Mesenteric fat pad (tissue), 1 donor: Measurements from ENCODE around the gene NARF. TPM values are rescaled to one million over a fixed set of nuclear protein-coding genes. Genes with fewer than 3 reads are reported as not detected.
"Not testable (repeated sequence)": the region's sequence is repeated elsewhere in the genome, so short reads cannot be mapped to it uniquely, and the experiment has no call there.

ENCODE experiments used
- DNase-seq: peaks from one replicate; pipeline ENCODE4 v3.0.0-alpha.2; 2020; ENCODE audit warnings: low spot score
- long read RNA-seq: library from polyadenylated mRNA; unstranded; transcript quantifications from one replicate; pipeline ENCODE4 v2.0.0, GENCODE V29; 2020
- total RNA-seq: library from RNA; stranded (reverse); fragmentation: NEBNext Ultra II Directional; extraction: Animal tissue kit (Norgen Biotek cat#: 25700); gene quantifications from one replicate; pipeline ENCODE4 v1.2.1, GENCODE V29; 2021
- donor health status: DM: yes; HTN: yes; CAD: no.

Gene NARF
- total RNA-seq = 57.3 TPM
- long read RNA-seq, transcript NARF-204 (11 exons, 1,766 nt) = minor isoform, 16 of 294 reads
- long read RNA-seq, transcript NARF-209 (10 exons, 2,598 nt) = minor isoform, 7 of 294 reads
- long read RNA-seq, transcript NARF-201 (11 exons, 3,949 nt) = major isoform, 184 of 294 reads
- long read RNA-seq, transcript NARF-217 (7 exons, 785 nt) = minor isoform, 5 of 294 reads
- long read RNA-seq, partial matches to known transcripts = 15 of 294 reads
- long read RNA-seq, other reads (novel, unspliced or antisense) = 62 of 294 reads

DNA sequence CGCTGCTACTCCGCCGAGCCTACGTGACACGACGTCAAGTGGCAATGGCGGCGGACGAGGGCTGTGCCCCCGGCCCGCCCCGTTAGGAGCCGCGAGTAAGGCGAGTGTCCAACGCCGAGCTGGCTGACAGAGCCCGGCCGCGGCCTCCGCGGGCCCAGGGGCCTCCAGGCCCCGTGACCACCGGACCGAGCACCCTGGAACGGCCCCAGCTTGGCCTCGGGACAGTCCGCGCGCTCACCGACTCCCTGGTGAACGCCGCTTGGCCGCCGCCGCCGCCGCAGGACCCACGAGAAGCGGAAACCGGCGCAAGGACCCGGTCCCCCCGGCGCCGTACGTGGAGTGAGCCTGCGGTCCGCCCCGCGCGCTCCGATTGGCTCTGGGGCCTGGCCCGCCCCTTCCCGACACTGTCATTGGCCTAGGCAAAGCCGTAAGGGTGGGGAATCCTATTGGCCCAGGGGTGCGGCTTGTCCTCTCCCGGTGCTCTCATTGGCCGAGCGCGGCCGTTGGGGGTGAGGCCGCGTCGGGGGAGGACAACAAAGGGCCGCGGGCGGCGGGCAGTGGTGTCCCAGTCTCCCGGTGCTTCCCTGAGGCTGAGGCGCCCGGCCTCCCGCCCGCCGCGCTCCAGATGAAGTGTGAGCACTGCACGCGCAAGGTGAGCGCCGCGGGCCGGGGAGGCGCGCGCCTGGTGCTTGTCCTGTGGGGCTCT, at the start of gene NARF:
Gene NARF (plus strand): TSS at position 563 of the 706 bp plus-strand sequence. CDS start 63 bp downstream, at position 626.
- peak; percentile 99 for DNase-seq

DNA sequence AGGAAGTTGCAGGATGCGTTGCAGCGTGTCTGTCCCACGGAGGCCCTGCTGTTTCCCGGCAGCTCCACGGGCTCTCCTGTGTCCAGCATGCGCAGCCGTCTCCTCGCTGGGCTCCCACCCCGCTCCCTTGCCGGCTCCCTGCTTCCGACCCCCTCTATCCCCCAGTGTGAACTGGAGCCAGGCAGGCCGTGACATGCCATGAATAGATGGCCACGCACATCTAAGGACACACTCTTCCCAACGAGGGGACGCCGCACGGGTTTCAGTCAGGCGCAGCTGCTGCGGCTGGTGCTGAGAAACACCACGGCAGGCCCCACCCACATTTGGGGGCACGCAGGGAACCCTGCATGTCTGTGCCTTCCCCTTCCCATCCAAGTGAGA, 49.6 kb upstream of the NARF start:
- no peak for DNase-seq

DNA sequence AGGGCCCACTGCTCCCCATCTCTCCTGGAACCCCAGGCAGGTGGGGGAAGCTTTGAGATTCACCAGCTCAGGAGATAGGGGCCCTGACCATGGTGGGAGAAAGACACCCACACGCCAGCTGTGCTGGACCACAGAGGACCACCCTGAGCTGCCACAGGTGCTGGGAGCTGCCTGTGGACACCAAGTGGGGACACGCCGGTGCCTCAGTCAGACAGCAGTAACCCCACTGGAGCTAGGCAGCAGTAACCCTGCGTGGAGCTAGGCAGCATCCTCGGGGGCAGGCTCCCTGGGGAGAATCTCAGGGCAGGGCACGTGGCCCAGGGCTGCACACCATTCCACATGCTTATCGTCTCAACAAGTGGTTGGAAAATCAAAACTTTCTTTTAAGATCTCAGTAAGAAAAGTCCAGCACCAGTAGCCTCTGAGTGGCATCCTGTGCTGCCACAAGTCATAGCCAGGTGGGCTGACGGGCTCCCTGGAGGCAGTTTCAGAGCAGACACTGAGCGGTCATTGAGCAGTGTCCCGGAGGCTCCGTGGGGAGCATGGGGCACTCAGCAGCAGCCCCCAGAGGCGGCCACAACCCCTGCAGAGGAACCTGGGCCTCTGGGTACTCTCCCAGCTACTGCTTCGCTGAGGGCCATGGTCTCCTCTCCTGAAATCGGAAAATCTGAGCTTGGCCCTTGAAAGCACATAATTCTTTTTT, 48.4 kb upstream of the NARF start:
- no peak for DNase-seq

DNA sequence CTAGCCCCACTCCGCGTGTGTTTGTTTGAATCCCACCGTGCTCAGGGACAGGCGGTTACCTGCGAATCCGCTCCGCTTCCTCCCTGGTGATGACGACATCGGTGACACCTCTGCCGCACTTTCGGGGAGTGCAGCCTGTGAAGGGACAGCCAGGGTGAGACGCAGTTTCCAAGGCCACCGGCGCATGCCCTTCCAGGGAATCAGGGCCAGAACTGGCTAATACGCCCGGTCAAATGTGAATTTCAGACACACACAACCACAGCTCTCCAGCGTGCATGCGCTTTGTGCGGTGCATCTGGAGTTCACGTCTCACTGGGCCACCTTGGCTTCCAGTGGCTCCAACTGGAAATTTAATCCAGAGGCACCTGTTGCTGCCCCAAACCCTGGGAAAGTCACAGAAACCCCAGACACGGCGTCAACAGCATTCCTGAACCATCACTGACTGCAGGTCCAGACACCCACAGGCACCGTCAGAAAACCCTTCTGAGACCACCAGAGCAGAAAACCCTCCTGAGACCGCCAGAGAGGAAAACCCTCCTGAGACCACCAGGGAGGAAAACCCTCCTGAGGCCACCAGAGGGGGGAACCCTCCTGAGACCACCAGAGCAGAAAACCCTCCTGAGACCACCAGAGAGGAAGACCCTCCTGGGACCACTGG, 47.0 kb upstream of the NARF start:
- DNase-seq = no peak

DNA sequence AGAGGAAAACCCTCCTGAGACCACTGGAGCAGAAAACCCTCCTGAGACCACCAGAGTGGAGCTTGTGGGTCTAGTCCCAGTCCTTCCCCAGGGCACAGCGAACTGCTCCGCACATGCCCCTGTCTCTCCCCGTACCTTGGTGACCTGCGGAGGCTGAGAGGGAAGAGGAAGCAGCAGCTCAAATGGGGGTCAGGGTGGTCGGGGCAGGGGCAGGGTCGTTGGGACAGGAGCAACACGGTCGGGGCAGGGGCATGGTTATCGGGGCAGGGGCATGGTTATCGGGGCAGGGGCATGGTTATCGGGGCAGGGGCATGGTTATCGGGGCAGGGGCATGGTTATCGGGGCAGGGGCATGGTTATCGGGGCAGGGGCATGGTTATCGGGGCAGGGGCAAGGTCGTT, 46.5 kb upstream of the NARF start:
- DNase-seq = not testable (repeated sequence)

DNA sequence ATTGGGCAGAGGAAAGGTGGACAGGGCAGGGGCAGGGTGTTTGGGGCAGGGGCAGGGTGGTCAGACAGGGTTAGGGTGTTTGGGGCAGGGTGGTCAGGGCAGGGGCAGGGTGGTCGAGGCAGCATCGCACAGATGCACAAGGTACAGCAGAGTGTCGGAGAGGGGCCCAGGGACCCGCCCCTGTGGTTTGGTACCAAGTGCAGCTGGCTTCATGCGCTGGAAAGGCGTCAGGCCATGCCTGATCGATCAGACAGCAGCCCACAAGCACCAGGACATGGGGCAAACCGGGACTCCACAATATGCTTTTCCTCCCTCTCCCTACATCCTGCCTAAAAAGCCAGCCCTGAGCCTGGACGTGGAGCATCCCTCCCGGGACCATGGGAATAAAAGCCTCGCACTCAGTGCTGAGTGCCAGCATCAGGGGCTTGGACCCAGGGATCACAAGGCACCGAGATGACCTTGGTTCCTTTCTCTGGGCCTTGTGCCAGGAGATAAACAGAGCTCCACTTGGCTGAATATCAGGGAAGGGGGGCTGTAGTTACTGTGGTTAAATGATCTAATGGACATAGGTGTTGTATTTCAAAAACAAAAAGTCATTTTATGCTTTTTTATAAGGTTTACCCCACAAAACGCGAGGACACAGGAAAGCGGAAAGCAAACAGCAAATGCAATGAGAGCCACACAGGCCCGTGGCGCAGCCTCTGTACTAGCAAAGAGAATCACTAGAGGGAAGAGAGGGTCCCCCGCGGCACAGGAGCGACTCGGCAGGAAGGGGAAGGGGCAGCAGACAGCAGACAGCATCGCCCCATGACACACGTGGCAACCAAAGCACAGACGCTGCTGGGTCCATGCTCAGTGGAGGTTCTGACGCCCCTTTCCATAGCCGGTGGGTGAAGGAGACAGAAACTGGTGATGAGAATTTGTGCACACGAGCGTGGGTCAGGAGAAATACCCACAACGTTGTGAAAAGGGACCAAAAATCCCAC, 45.7 kb upstream of the NARF start:
- no peak for DNase-seq

DNA sequence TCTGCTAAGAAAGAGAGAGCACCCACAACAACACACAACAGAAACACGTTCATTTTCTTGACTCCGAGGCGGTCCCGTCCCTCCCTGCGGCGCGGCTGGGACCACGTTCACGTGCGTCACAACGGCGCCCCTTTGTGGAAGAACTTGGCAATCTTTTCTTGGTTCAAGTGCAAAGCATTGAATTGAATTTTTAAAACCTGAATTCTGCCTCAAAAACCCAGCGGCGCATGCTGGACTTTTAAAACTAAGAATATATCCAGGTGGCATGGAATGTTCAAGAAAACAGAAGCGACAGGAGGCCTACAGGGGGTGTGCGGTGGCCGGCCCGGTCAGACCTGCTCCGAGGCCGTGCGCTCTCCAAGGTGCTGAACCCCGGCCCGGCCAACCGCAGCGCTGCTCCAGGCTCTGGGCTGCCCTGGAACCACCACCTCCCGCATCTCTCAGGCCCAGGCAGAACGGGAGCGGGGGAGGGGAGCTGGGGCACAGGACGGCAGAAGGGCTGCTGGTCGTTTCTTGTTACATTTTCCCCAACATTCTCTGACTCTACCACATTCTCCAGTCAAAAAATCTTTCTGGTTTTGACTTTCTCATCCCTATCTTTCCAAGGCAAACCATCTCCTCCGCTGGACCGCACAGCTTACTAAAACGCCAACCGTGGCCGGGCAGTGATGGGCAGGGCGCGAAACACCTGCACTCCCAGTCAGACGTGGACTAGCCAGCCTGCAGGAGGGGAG, 43.8 kb upstream of the NARF start:
- no peak for DNase-seq

DNA sequence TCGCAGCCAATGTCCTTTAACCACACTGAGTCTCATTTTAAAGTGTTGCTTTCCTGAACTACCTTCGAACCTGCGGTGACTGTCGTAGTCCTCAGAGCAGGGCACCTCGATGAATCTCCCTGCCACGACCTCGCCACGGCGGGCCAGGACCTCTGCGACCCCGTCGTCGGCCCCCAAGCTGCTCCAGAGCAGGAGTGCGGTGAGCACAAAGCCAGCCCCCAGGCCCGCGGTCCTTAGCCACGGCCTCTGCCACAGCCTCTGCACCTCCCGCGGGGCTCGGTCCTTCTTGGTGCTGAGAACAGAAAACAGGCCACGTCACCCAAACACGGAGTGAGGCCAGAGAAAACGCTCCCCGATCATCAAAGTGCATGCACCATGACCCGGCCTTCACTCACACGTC, 43.2 kb upstream of the NARF start:
- DNase-seq = no peak

DNA sequence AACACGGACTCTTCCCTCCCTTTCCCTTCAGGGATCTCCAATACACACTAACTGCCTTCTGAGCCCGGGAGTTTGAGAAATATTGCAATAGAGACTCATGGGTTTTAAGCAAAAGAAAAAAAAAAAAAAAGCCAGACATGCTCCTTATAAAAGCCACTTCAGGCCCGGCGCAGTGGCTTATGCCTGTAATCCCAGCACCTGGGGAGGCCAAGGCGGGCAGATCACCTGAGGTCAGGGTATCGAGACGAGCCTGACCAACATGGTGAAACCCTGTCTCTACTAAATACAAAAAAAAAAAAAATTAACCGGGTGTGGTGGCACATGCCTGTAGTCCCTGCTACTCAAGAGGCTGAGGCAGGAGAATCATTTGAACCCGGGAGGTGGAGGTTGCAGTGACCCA, 42.8 kb upstream of the NARF start:
- DNase-seq = no peak

DNA sequence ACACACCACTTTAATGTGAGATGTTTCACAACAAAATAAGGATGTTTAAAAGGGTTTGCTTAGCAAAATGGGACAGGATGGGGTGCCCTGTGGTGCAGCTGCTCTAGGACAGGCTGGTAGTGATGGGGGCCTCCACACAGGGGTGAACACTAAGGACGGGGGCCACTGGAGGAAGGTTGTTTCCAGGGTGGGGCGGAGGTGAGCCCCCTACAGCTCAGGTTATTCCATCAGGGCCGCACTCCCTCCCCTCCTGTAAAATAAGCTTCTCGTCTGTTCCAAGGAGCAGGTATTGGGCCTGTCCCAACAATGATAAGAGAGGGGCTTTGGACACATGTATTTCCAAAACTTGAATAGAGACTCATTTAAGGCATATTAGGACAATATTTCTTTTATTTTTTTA, 42.3 kb upstream of the NARF start:
- DNase-seq = no peak

DNA sequence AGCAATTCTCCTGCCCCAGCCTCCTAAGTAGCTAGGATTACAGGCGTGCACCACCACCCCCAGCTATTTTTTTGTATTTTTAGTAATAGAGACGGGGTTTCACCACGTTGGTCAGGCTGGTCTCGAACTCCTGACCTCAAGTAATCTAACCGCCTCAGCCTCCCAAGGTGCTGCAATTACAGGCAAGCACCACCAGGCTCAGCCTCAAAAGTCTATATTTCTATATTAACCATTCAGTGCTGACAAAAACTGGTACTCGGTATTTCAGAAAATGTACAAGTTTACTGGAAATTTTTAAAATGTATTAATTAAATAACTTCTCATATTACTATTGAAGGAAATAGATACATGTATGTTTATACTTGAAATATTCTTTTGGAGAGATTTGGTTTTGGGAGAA, 41.8 kb upstream of the NARF start:
- no peak for DNase-seq

DNA sequence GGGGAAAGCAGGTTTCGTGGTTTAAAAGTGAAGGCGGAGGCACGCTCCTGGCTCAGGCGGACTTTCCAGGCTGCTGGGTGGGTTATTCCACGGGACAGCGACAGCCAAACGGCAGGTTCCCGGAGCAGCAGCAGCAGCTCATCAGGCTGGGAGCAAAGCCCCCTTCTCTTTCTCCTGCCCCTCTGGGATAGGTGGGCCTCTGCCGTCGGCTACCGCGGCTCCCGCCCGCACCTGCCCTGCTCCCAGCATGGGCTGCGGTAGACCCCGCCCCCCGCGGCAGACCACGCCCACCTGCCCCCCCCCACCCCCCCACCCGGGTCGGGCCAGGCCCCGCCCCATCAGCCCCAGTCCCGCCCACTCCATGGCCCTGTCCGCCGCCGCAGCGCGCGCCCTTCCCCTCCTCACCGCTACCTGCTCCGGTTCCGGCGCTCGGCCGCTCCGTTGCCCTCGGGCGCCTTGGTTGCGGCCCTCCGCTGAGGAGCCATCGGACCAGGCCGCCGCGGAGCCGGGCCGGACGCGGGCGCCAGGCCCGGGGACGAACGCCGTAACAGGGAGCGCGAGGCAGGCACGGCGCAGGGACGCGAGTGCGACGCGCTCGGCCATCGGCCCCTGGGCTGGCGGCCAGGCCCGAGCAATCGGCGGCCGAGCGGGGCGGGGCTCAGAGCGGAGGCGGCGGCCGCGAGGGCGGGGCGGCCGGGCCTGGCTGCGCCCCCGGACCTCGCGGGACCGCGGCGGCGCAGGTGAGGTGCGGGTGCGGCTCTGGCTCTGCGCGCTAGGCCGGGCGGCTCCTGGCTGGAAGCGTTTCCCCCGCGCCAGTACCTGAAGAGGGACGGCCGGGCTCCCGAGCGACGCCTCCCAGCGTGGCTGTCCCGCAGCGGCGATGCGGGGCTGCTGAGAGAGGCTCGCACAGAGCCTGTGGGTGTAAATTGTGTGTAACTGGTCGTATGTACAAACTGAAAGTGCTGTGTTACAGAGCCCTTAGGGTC, 40.2 kb upstream of the NARF start, which contains the start of the genes HEXD and OGFOD3:
Gene HEXD (plus strand): TSS at position 347 of the 986 bp plus-strand sequence. CDS start 1,453 bp downstream, outside the sequence.
Gene OGFOD3 (minus strand): TSS at position 586 of the 986 bp plus-strand sequence. CDS start 101 bp downstream, at position 485.
- peak; percentile 95 for DNase-seq

DNA sequence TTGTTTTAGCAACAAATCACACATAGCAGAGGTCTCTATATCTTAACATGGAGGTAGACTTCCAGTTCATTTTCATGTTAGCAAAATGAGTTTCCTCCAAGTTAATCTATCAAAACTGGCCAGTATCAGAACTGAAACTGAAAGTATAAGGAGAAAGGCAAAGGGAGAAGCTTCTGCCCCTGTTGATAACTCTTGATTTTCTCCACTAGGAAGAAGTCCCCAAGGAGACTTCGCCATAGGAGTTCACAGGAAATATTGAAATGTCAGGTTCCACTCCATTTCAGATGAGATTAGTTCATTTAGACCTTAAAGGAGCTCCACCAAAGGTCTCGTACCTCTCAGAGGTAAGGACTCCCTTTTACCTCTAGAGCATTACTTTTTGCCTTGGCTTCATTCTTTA, 39.0 kb upstream of the NARF start:
- DNase-seq = no peak

DNA sequence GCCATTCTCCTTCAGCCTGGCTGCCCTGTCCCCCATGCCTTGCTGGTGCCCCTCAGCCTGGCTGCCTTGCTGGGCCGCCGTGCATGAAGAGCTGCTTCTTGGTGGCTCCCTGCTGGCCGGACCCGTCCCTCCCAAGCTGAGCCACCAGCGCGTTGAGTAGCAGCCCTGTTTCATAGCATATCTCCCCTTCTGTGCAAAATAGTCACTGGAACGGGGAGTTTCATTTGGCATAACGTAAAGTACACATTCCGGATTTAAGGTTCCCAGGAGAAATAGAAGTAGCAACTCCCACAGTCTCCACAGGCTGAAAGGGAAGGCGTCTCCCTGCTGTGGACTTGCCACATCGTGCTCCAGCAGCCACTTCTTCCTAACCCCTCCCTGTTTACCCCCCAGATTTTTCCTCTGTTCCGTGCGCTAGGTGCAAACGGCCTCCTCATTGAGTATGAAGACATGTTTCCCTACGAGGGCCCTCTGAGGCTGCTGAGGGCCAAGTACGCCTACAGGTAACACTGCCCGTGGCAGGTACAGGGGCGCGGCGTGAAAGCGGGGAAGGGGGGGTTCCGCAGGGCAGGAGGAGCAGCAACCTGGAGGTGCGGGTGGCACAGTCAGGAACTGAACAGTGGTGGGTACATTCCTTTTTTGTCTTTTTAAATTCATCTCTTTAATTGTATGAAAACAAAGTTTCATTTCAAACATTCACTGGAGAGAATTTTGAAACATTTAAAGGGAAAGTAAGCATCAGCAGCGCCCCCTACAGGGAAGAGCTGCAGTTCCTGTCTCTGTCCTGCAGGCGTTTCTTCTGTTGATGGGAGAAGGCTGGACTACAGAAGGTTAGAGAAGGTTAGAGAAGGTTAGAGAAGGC, 34.3 kb upstream of the NARF start:
- DNase-seq = no peak

DNA sequence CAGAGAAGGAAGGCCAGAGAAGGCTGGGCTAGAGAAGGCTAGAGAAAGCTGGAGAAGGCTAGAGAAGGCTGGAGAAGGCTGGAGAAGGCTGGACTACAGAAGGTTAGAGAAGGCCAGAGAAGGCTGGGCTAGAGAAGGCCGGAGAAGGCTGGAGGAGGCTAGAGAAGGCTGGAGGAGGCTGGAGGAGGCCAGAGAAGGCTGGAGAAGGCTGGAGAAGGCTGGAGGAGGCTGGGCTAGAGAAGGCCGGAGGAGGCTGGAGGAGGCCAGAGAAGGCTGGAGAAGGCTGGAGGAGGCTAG, 33.7 kb upstream of the NARF start:
- no peak for DNase-seq

DNA sequence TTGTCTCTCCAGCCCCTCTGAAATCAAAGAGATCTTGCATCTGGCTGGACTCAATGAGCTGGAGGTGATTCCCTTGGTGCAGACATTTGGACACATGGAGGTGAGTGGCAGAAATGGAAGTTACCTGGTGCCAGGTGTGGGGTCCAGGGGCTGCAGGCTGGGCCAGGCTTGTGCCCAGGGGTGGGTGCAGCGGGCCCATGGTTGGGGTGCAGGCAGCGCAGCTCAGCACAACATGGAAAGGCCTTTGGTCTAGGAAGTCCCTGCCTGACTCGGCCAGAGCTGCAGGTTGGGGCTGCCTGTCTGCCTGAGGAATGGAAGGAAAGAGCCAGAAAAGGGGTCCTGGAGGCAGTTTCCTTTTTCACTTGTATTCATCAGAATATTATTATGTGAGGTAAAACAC, 30.0 kb upstream of the NARF start:
- no peak for DNase-seq

DNA sequence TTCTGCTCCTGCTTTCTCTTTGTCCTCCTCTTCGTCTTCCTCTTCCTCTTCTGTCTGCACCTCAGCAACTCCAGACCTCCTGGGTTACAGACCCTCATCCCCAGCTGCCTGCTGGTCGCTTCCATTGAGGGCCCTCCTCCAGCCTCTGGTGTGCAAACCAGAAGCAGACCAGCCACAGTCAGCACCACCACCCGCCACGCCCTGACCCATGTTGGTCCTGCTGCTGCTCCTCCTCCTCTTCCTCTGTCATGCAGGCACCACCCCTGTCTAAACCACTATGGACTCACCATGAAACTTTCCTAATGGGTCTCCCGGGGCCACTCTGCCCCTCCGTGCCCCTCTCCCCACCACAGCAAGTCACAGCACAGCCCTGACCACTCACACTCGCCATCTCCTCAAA, 28.7 kb upstream of the NARF start:
- no peak for DNase-seq

DNA sequence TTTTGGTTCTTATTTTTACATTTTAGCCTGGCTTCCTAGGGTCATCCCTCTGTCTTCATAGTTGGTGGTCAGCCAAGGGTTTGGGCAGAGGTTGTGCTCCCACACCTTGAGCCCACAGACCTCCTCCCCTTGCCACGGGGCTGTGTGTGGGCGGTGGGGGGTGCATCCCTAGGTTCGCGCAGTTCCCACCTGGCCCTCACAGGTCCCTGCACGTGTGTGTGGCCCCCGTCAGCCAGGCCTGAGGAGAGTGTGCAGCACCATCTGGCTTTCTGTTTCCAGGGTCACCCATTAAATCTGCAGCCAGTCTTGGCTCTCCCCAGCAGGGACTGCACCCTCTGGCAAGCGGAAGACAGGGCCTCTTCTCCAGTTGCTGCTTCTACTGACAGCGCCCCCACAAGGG, 26.5 kb upstream of the NARF start:
- DNase-seq = no peak
